HG02759 (cell line): ENCODE results near the gene UBR1.

Source experiments
- ATAC-seq: cut with Tn5 transposase; IDR thresholded peaks from one replicate; pipeline ENCODE4 v1.9.1; 2021; ENCODE audit warnings: mild to moderate bottlenecking, moderate library complexity; ENCODE audit not compliant: unreplicated experiment

UBR1 gene

GRCh38 chr15:43111354-43111753 is 5.5 kb upstream of the UBR1 start:
- ATAC-seq: no peak

GRCh38 chr15:43107751-43108150 is 1.9 kb upstream of the UBR1 start:
- no peak for ATAC-seq

GRCh38 chr15:43106486-43106829 is 620 bp upstream of the UBR1 start:
- ATAC-seq: no peak

- peak; percentile 9 for ATAC-seq
Measured at GRCh38 chr15:43105077-43105736, 631 bp downstream of the UBR1 start.

- no peak for ATAC-seq
Measured at GRCh38 chr15:43104426-43104825, 1.4 kb downstream of the UBR1 start.

GRCh38 chr15:43103907-43104306 is 1.9 kb downstream of the UBR1 start:
- no peak for ATAC-seq

- no peak for ATAC-seq
Measured at GRCh38 chr15:43102187-43102586, 3.7 kb downstream of the UBR1 start.

- ATAC-seq: no peak
Measured at GRCh38 chr15:43100971-43101370, 4.9 kb downstream of the UBR1 start.

GRCh38 chr15:43099105-43099845 is 6.6 kb downstream of the UBR1 start:
- no peak for ATAC-seq

- no peak for ATAC-seq
Measured at GRCh38 chr15:43096411-43096810, 9.4 kb downstream of the UBR1 start.

- ATAC-seq: no peak
Measured at GRCh38 chr15:43095708-43096347, 10.0 kb downstream of the UBR1 start.

GRCh38 chr15:43095243-43095642 is 10.6 kb downstream of the UBR1 start:
- ATAC-seq: no peak

- ATAC-seq: no peak
Measured at GRCh38 chr15:43094416-43095030, 11.3 kb downstream of the UBR1 start.

- no peak for ATAC-seq
Measured at GRCh38 chr15:43093026-43093425, 12.8 kb downstream of the UBR1 start.

GRCh38 chr15:43091859-43092258 is 14.0 kb downstream of the UBR1 start:
- no peak for ATAC-seq

GRCh38 chr15:43086551-43086950 is 19.3 kb downstream of the UBR1 start:
- ATAC-seq: no peak

GRCh38 chr15:43085921-43086320 is 19.9 kb downstream of the UBR1 start:
- ATAC-seq: no peak

GRCh38 chr15:43082509-43082908 is 23.3 kb downstream of the UBR1 start:
- ATAC-seq: no peak

GRCh38 chr15:43081283-43081682 is 24.6 kb downstream of the UBR1 start:
- ATAC-seq: no peak

- ATAC-seq: no peak
Measured at GRCh38 chr15:43071451-43071850, 34.4 kb downstream of the UBR1 start.

- ATAC-seq: no peak
Measured at GRCh38 chr15:43070893-43071292, 34.9 kb downstream of the UBR1 start.

- ATAC-seq: no peak
Measured at GRCh38 chr15:43070249-43070648, 35.6 kb downstream of the UBR1 start.
